Measurements from ENCODE around the gene SLC8A1.

DNA sequence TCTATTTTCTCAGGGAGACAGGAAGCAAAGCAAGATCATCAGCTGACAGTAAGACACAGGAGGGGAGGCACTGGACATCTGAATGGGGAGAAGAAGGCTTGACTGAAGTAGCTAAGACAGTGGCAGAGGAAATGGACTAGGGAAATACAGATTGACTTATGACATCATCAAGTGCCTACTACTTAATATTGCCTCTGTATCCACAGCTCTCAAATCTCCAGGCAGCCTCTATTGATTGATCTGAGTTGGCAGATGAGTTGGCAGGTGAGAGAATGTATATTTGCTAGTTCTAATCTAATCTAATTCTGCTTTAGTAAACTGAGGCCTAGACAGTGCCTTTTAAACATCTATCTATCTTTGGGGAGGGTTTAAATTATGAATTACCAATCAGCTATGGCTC is 242.1 kb downstream of the SLC8A1 start:
- TF ChIP-seq, protein P1, sequence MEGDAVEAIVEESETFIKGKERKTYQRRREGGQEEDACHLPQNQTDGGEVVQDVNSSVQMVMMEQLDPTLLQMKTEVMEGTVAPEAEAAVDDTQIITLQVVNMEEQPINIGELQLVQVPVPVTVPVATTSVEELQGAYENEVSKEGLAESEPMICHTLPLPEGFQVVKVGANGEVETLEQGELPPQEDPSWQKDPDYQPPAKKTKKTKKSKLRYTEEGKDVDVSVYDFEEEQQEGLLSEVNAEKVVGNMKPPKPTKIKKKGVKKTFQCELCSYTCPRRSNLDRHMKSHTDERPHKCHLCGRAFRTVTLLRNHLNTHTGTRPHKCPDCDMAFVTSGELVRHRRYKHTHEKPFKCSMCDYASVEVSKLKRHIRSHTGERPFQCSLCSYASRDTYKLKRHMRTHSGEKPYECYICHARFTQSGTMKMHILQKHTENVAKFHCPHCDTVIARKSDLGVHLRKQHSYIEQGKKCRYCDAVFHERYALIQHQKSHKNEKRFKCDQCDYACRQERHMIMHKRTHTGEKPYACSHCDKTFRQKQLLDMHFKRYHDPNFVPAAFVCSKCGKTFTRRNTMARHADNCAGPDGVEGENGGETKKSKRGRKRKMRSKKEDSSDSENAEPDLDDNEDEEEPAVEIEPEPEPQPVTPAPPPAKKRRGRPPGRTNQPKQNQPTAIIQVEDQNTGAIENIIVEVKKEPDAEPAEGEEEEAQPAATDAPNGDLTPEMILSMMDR (IDR thresholded peaks at IDR 0.05; ENCODE audit: insufficient read depth, low read depth, low read length), result no peak
- TF ChIP-seq EZH2 (IDR thresholded peaks at IDR 0.05; ENCODE audit: insufficient read depth, low read length), result no peak

Measured in astrocyte (in vitro differentiated cells and primary cell).